ENCODE results near the gene CARD9. TPM values are rescaled to one million over a fixed set of nuclear protein-coding genes. Genes with fewer than 3 reads are reported as not detected.

CARD9 gene
- total RNA-seq, 4 donors from 2014 or later: 2.5 to 6.9 (median 4.9) TPM

- ATAC-seq (ENCODE audit: low FRiP score) (peak; percentile 33), DNase-seq (ENCODE audit: low spot score) (peak; percentile 49)
- TF ChIP-seq CTCF (IDR thresholded peaks at IDR 0.05): peak in 1 of 3 donors; percentile 49
Observed at GRCh38 chr9:136339173-136339957, 34.1 kb downstream of the CARD9 start.

- ATAC-seq (ENCODE audit: low FRiP score) (no peak), DNase-seq (ENCODE audit: low spot score) (no peak)
- TF ChIP-seq CTCF (IDR thresholded peaks at IDR 0.05): no peak
Observed at GRCh38 chr9:136338511-136338910, 35.0 kb downstream of the CARD9 start.

DNA sequence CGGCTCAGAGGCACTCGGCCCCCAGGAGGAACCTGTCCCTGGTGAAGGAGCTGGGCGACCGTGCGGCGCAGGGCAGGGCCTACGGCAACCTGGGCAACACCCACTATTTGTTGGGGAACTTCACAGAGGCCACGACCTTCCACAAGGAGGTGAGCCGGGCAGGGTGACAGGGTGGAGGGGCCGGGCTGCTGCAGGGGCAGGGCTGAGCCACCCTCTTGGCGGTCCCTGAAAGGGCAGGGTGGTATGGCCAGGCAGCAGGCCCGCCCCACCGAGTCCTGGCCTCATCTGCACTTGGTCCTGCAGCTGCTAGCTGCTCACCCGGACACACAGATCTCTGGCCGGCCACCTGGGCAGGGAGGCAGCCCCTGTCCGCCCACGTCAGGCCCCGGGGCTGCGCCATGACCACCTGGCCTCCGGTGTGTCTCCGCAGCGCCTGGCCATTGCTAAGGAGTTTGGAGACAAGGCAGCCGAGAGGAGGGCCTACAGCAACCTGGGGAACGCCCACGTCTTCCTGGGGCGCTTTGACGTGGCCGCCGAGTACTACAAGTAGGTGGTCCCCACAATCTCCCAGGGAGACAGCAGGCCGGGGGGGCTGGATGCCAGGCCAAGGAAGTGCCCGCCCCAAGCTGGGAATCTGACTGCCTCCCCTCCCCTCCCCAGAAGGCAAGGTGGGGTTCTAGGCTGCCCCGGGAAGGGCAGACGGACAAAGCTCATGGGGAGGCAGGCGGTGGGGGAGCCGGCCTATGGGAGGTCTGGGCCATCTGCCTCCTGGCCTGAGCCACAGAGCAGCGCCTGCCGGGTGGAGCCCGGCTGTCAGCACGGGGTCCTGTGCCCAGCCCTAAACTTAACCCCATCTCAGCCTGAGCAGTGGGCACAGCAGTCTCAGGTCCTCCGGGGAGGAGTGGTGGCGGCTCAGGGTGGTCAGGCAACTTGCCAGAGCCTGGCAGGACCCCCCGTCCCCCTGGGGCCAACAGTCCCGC lies 35.8 kb downstream of the CARD9 start:
- TF ChIP-seq CTCF (IDR thresholded peaks at IDR 0.05): no peak
- DNase-seq (ENCODE audit: low spot score) (no peak), ATAC-seq (ENCODE audit: low FRiP score) (no peak)

GRCh38 chr9:136336881-136337280 lies 36.6 kb downstream of the CARD9 start:
- no peak for TF ChIP-seq CTCF (IDR thresholded peaks at IDR 0.05)
- ATAC-seq (ENCODE audit: low FRiP score): no peak

GRCh38 chr9:136336156-136336870 lies 37.2 kb downstream of the CARD9 start:
- no peak for ATAC-seq (ENCODE audit: low FRiP score)
- TF ChIP-seq CTCF (IDR thresholded peaks at IDR 0.05): no peak
- no peak for DNase-seq (ENCODE audit: low spot score)

More at GRCh38 chr9:136336881-136337280, 36.6 kb downstream of the CARD9 start:
- DNase-seq (ENCODE audit: low spot score): no peak

- TF ChIP-seq CTCF (IDR thresholded peaks at IDR 0.05): no peak
- ATAC-seq (ENCODE audit: low FRiP score) (no peak), DNase-seq (ENCODE audit: low spot score) (no peak)
Observed at GRCh38 chr9:136335296-136336155, 37.9 kb downstream of the CARD9 start.
